Measurements from ENCODE around the gene FBRSL1. TPM values are rescaled to one million over a fixed set of nuclear protein-coding genes. Genes with fewer than 3 reads are reported as not detected.

Gene FBRSL1
- total and polyA plus RNA-seq, 4 donors = 2.5 to 35.5 (median 5.6) TPM

- TF ChIP-seq JUND (IDR thresholded peaks at IDR 0.05) = no peak
- no peak for TF ChIP-seq HNF4A (conservative IDR thresholded peaks at IDR 0.05)
- WGBS = 94% methylated on average over 9 of the region's 9 CpGs
- H3K4me1 ChIP-seq (ENCODE audit: control insufficient read depth in 4 of 4, insufficient read depth in 4 of 4, low read length in 3 of 4) = peaks cover 49 to 97% (median 76%) of the 10 kb centered on the region in 4 donors
- H3K36me3 ChIP-seq (ENCODE audit: control insufficient read depth in 4 of 4, insufficient read depth in 3 of 4, low read depth in 1 of 4, low read length in 3 of 4) = no peaks in the 10 kb centered on the region
- H3K9ac ChIP-seq (ENCODE audit: low read depth in 1 of 2, low read length in 2 of 2) = no peak overlapping the region
- no peaks in the 10 kb centered on the region for H3K9me3 ChIP-seq (ENCODE audit: control insufficient read depth in 4 of 4, low read length in 3 of 4)
- no peak overlapping the region for H3K27ac ChIP-seq (ENCODE audit: low read depth in 1 of 2, low read length in 2 of 2)
- H3K4me3 ChIP-seq (ENCODE audit: low read depth in 1 of 3, low read length in 3 of 3) = no peak overlapping the region
- no peaks in the 10 kb centered on the region for H3K27me3 ChIP-seq (ENCODE audit: control insufficient read depth in 4 of 4, insufficient read depth in 4 of 4, low read length in 3 of 4)
- no peak for DNase-seq (ENCODE audit: low spot score)
These were observed 10.9 kb downstream of the FBRSL1 start for GRCh38 chr12:132500856-132501180.

- peak overlapping the region in 1 of 2 donors; percentile 51 for H3K27ac ChIP-seq (ENCODE audit: low read depth in 1 of 2, low read length in 2 of 2)
- H3K4me1 ChIP-seq (ENCODE audit: control insufficient read depth in 4 of 4, insufficient read depth in 4 of 4, low read length in 3 of 4) = peaks cover 48 to 98% (median 76%) of the 10 kb centered on the region in 4 donors
- H3K9ac ChIP-seq (ENCODE audit: low read depth in 1 of 2, low read length in 2 of 2) = no peak overlapping the region
- TF ChIP-seq YY1 (IDR thresholded peaks at IDR 0.05) (no peak), GABPA (IDR thresholded peaks at IDR 0.05 in 1 of 2, conservative IDR thresholded peaks at IDR 0.05 in 1 of 2) (no peak), HNF4G (IDR thresholded peaks at IDR 0.05) (no peak), RXRA (IDR thresholded peaks at IDR 0.05) (no peak), CTCF (IDR thresholded peaks at IDR 0.05; ENCODE audit: low read depth, low read length, missing input control) (no peak), EGR1 (IDR thresholded peaks at IDR 0.05; ENCODE audit: low read depth in 2 of 2) (no peak), ZBTB33 (IDR thresholded peaks at IDR 0.05) (no peak), FOXA1 (IDR thresholded peaks at IDR 0.05) (no peak), RAD21 (IDR thresholded peaks at IDR 0.05) (no peak), REST (IDR thresholded peaks at IDR 0.05) (no peak), HNF4A (conservative IDR thresholded peaks at IDR 0.05) (no peak), MAX (IDR thresholded peaks at IDR 0.05) (no peak), JUND (IDR thresholded peaks at IDR 0.05) (no peak), SP1 (IDR thresholded peaks at IDR 0.05) (no peak), ATF3 (IDR thresholded peaks at IDR 0.05) (no peak)
- H3K4me3 ChIP-seq (ENCODE audit: low read depth in 1 of 3, low read length in 3 of 3) = no peak overlapping the region
- no peaks in the 10 kb centered on the region for H3K27me3 ChIP-seq (ENCODE audit: control insufficient read depth in 4 of 4, insufficient read depth in 4 of 4, low read length in 3 of 4)
- no peaks in the 10 kb centered on the region for H3K9me3 ChIP-seq (ENCODE audit: control insufficient read depth in 4 of 4, low read length in 3 of 4)
- DNase-seq (ENCODE audit: low spot score) = no peak
- WGBS = 92% methylated on average over 27 of the region's 27 CpGs
- no peaks in the 10 kb centered on the region for H3K36me3 ChIP-seq (ENCODE audit: control insufficient read depth in 4 of 4, insufficient read depth in 3 of 4, low read depth in 1 of 4, low read length in 3 of 4)
These were observed 11.4 kb downstream of the FBRSL1 start for GRCh38 chr12:132501204-132501940.

Measured in liver (tissue), 9 donors.